OCI-M2 (cell line): ENCODE measurements around the gene ORMDL1.
"Not testable (repeated sequence)": the region's sequence is repeated elsewhere in the genome, so short reads cannot be mapped to it uniquely, and the experiment has no call there.

Source experiments
- DNase-seq: peaks from one replicate; lab custom pipeline; 2025; ENCODE audit not compliant: unreplicated experiment; lab: John Stamatoyannopoulos, UW

Gene ORMDL1

GRCh38 chr2:189772212-189772611 is 11.9 kb downstream of the ORMDL1 start:
- DNase-seq: no peak

GRCh38 chr2:189770590-189771322 is 13.4 kb downstream of the ORMDL1 start:
- DNase-seq: no peak

- DNase-seq: no peak
Measured at GRCh38 chr2:189763908-189764661, 20.1 kb downstream of the ORMDL1 start.

- peak; percentile 65 for DNase-seq
Measured at GRCh38 chr2:189762551-189763298, 21.4 kb downstream of the ORMDL1 start, which contains the start of gene OSGEPL1. OSGEPL1 (minus strand) TSS chr2:189762792; CDS start chr2:189761640, 1,152 bp downstream.

- DNase-seq: no peak
Measured at GRCh38 chr2:189762229-189762550, 21.9 kb downstream of the ORMDL1 start.

- DNase-seq: not testable (repeated sequence)
Measured at GRCh38 chr2:189760154-189760553, 24.0 kb downstream of the ORMDL1 start.

- DNase-seq: no peak
Measured at GRCh38 chr2:189756311-189756952, 27.7 kb downstream of the ORMDL1 start.

- DNase-seq: peak; percentile 1
Measured at GRCh38 chr2:189751080-189751658, 33.0 kb downstream of the ORMDL1 start.

GRCh38 chr2:189729430-189729829 is 54.7 kb downstream of the ORMDL1 start:
- DNase-seq: no peak

GRCh38 chr2:189726849-189727248 is 57.3 kb downstream of the ORMDL1 start:
- DNase-seq: no peak

- no peak for DNase-seq
Measured at GRCh38 chr2:189726271-189726670, 57.9 kb downstream of the ORMDL1 start.

- no peak for DNase-seq
Measured at GRCh38 chr2:189723192-189723591, 60.9 kb downstream of the ORMDL1 start.
